T-cell (primary cell): ENCODE measurements around the gene CLCNKB. TPM values are rescaled to one million over a fixed set of nuclear protein-coding genes. Genes with fewer than 3 reads are reported as not detected.
"Not testable (repeated sequence)": the region's sequence is repeated elsewhere in the genome, so short reads cannot be mapped to it uniquely, and the experiment has no call there.

ENCODE experiments used
- ATAC-seq, 4 experiments: fragments of 200-7000 bp in 3 of 4; fragments of 150-1000 bp in 1 of 4; cut with Tn5 transposase; replicated peaks in 1 of 4; 1 replicate in 3 of 4; 2 replicates in 1 of 4; pipeline ENCODE4 v1.10.0; 2021; ENCODE audit warnings: moderate library complexity in 3 of 4, mild to moderate bottlenecking in 2 of 4, moderate number of reproducible peaks in 1 of 4
- CTCF ChIA-PET, 2 donors: fragments of 300-600 bp; sonication (Branson Sonifier 250); formaldehyde crosslinking; loops; one replicate each; lab custom pipeline; 2022; ENCODE audit warnings: antibody characterized with exemption in 2 of 2; lab: Charles Lee
- POLR2A ChIA-PET, 2 donors: fragments of 300-600 bp; sonication (Branson Sonifier 250); formaldehyde crosslinking; loops; one replicate each; lab custom pipeline; 2022; ENCODE audit warnings: antibody characterized with exemption in 2 of 2; lab: Charles Lee
- DNase-seq, 35 experiments: peaks; one replicate each; pipeline versions ENCODE4 v3.0.0 to v3.0.0-alpha.2; 2013 to 2023
- H3K27ac ChIP-seq: one replicate; pipeline ENCODE4 v1.5.1; 2013; ENCODE audit warnings: low read length
- H3K27me3 ChIP-seq, 2 experiments: replicated peaks in 1 of 2; 1 replicate in 1 of 2; 2 replicates in 1 of 2; pipeline versions ENCODE4 v1.6.1 to v1.7.0; 2013; ENCODE audit warnings: low read length in 1 of 2, mixed read lengths in 1 of 2; ENCODE audit not compliant: control insufficient read depth in 2 of 2, insufficient read depth in 2 of 2; ENCODE audit errors: extremely low read depth in 1 of 2
- H3K36me3 ChIP-seq, 2 donors: 1 replicate in 1 of 2; 2 replicates in 1 of 2; pipeline versions ENCODE4 v1.6.1 to v1.7.0; 2013; ENCODE audit warnings: low read length in 1 of 2; ENCODE audit not compliant: control insufficient read depth in 2 of 2, insufficient read depth in 1 of 2; ENCODE audit errors: extremely low read depth in 1 of 2
- H3K4me1 ChIP-seq, 2 experiments: 1 replicate in 1 of 2; 2 replicates in 1 of 2; pipeline versions ENCODE4 v1.6.1 to v1.7.0; 2013; ENCODE audit warnings: low read length in 2 of 2, mixed read lengths in 1 of 2; ENCODE audit not compliant: insufficient read depth in 2 of 2, control insufficient read depth in 1 of 2; ENCODE audit errors: extremely low read depth in 1 of 2
- H3K4me3 ChIP-seq, 2 donors: 1 replicate in 1 of 2; 2 replicates in 1 of 2; pipeline versions ENCODE4 v1.5.1 to v1.7.0; 2013; ENCODE audit warnings: mild to moderate bottlenecking in 2 of 2, low read length in 1 of 2, moderate library complexity in 1 of 2; ENCODE audit not compliant: control insufficient read depth in 1 of 2; ENCODE audit errors: extremely low read depth in 1 of 2
- H3K9me3 ChIP-seq: 2 replicates; pipeline ENCODE4 v1.7.0; 2013
- H3K27ac Mint-ChIP-seq, 2 donors: one replicate each; pipeline ENCODE4 v1.8.0; 2020 to 2021; ENCODE audit warnings: mild to moderate bottlenecking in 2 of 2, mixed read lengths in 2 of 2
- H3K27me3 Mint-ChIP-seq, 2 donors: one replicate each; pipeline ENCODE4 v1.8.0; 2021 to 2022; ENCODE audit warnings: mixed read lengths in 2 of 2
- H3K36me3 Mint-ChIP-seq: one replicate; pipeline ENCODE4 v1.8.0; 2021; ENCODE audit warnings: mixed read lengths
- H3K4me1 Mint-ChIP-seq, 3 donors: one replicate each; pipeline ENCODE4 v1.8.0; 2020 to 2022; ENCODE audit warnings: mixed read lengths in 3 of 3, mild to moderate bottlenecking in 1 of 3
- H3K4me3 Mint-ChIP-seq, 3 donors: one replicate each; pipeline ENCODE4 v1.8.0; 2020 to 2022; ENCODE audit warnings: mild to moderate bottlenecking in 3 of 3, mixed read lengths in 3 of 3, moderate library complexity in 3 of 3
- H3K9me3 Mint-ChIP-seq, 3 donors: one replicate each; pipeline ENCODE4 v1.8.0; 2020 to 2022; ENCODE audit warnings: mixed read lengths in 3 of 3
- WGBS: methylation state at CpG from one replicate; pipeline ENCODE4 v1.1.5; 2013; ENCODE audit warnings: missing lambda C conversion rate; ENCODE audit not compliant: insufficient coverage; 5-methylcytosine and 5-hydroxymethylcytosine counted together
- total RNA-seq, 35 experiments: library from RNA in 6 of 35; stranded (reverse) in 6 of 35; fragments of 120-200 nt in 1 of 35; gene quantifications; one replicate each; pipeline versions ENCODE4 v1.2.1 to v1.2.4 and lab custom pipeline; 2013 to 2026

The CLCNKB gene
- total RNA-seq, 5 donors from 2014 or later (not counting 1 experiment from before 2014, with no cell fraction given) = not detected

DNA sequence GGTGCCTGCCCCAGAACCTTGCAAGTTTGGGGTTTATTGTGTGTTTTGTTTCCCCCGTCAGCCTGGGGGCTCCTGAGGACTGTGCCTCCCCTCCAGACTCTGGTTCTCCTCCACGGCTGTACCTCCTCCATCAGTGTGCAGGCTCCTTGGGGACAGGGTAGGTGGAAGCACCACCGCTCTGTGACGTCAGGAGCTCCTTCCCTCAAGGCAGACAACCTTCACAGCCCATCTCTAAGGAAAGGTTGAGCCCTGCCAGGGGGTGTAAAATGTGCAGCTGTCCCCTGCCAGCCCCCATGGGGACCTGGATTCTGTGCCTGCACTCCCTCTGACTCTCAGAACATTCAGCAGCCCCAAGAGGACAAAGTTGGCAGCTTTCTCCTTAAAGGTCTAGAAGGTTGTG is 25.3 kb upstream of the CLCNKB start:
- ChIA-PET CTCF (interaction anchor here in 1 of 2 donors (0.5 kb wide), 1 partner anchor 102 kb away, joined by 7 read pairs; no protein-coding TSS in a partner anchor), POLR2A (interaction anchor here in 1 of 2 donors (0.6 kb wide), 1 partner anchor 54 kb away, joined by 3 read pairs; no protein-coding TSS in a partner anchor)
- peaks cover 0 to under 1% of the 10 kb centered on the region in 2 experiments for H3K4me1 ChIP-seq
- Mint-ChIP-seq H3K27me3 (peaks cover 0 to 25% of the 10 kb centered on the region in 2 donors), H3K36me3 (no peaks in the 10 kb centered on the region), H3K27ac (no peak overlapping the region), H3K4me1 (peaks cover 0 to 1% (median 0%) of the 10 kb centered on the region in 3 donors), H3K9me3 (no peaks in the 10 kb centered on the region), H3K4me3 (no peak overlapping the region)
- no peaks in the 10 kb centered on the region for H3K9me3 ChIP-seq
- DNase-seq (no peak), ATAC-seq (no peak)
- WGBS = 60% methylated on average over 1 of the region's 4 CpGs
- H3K27ac ChIP-seq = no peak overlapping the region
- no peak overlapping the region for H3K4me3 ChIP-seq
- peaks cover 0 to 45% of the 10 kb centered on the region in 2 experiments for H3K27me3 ChIP-seq
- H3K36me3 ChIP-seq = no peaks in the 10 kb centered on the region

DNA sequence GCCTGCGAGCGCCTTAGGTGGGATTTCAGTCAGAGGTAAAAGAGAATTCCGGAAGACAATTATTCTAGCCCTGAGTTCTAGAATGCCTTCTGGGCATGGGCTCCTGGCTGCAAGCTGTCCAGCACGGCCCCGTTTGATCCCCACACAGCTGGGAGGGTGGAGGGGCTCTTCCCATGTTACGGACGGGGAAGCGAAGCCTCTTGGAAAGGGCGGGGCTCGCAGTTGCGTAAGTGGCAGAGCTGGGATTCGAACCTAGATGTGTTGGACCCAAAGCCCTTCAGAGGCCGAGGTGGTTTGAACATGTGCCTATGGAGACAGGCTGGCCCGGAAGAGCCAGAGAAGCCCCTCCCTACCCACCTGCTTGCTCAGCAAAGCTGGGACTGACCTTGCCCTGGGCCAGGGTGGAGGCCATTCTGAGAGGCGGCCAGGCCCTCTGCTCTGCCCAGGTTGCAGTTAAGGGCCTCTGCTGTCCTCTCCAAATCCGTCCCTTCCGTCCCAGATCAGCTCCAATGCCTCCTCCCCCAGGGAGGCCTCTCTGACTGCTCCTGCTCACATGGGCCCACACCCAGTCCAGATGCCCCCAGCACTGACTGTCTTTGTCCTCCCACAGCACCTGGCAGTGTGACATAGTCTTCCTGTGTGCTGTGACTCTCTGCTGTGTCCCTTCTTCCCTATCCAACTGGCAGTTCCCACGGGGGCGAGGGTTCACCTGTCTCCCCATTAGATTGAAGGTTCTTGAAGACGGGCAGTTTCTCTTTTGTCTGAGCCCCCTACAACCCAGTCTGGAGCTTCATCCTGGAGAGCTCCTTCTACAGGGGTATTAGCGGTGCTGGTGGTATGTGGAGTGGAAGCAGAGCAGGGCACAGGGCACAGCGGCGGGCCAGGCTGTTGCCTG is 24.6 kb upstream of the CLCNKB start:
- Histone ChIP-seq H3K27me3 (peaks cover 0 to 42% of the 10 kb centered on the region in 2 experiments), H3K36me3 (no peaks in the 10 kb centered on the region), H3K4me3 (no peak overlapping the region), H3K27ac (no peak overlapping the region), H3K9me3 (no peaks in the 10 kb centered on the region), H3K4me1 (no peaks in the 10 kb centered on the region)
- no peak overlapping the region for H3K4me3 Mint-ChIP-seq
- H3K27me3 Mint-ChIP-seq = peaks cover 0 to 22% of the 10 kb centered on the region in 2 donors
- no peak overlapping the region for H3K27ac Mint-ChIP-seq
- WGBS = 90% methylated on average over 19 of the region's 23 CpGs
- H3K9me3 Mint-ChIP-seq = no peaks in the 10 kb centered on the region
- no peaks in the 10 kb centered on the region for H3K36me3 Mint-ChIP-seq
- POLR2A ChIA-PET = interaction anchor here in 1 of 2 donors (0.6 kb wide), 1 partner anchor 55 kb away, joined by 3 read pairs; no protein-coding TSS in a partner anchor
- CTCF ChIA-PET = interaction anchor here in 1 of 2 donors (0.5 kb wide), 1 partner anchor 103 kb away, joined by 7 read pairs; no protein-coding TSS in a partner anchor
- H3K4me1 Mint-ChIP-seq = peaks cover 0 to 1% (median 0%) of the 10 kb centered on the region in 3 donors
- no peak for DNase-seq
- no peak for ATAC-seq

DNA sequence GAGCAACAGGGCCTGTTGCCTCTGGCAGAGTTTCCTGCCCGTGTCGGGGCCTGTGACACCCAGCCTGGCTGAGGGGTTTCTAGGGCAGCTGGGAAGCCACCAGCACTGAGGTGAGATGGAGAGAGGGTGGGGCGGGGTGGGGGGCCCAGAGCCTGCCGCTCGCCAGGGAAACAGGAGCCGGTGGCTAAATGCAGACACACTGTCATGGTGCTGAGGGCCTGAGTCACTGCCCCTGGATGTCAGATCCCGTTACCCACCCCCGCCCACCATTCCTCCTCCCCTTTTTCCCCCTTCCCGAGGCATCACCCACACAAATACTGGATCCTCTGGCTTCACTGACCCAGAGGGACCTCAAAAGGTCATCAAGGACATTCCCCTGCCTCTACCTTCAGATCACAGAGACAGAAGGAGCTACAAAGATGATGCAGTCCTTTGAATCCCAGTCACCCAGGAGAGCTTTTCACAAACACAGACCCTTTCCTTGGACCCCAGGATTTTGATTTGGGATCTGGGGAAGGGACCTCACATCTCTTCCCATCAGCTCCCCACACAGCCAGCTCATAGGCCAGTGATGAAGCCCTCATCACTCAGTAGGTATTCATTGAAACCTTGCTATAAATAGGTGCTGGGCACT is 23.8 kb upstream of the CLCNKB start:
- ATAC-seq (no peak), DNase-seq (no peak)
- Mint-ChIP-seq H3K27me3 (peaks cover 0 to 17% of the 10 kb centered on the region in 2 donors), H3K27ac (no peak overlapping the region), H3K9me3 (no peaks in the 10 kb centered on the region), H3K4me1 (no peaks in the 10 kb centered on the region), H3K36me3 (no peaks in the 10 kb centered on the region), H3K4me3 (no peak overlapping the region)
- ChIA-PET POLR2A (no interaction called here), CTCF (interaction anchor here in 1 of 2 donors (0.5 kb wide), 1 partner anchor 932 kb away, joined by 3 read pairs; no protein-coding TSS in a partner anchor)
- Histone ChIP-seq H3K4me1 (no peaks in the 10 kb centered on the region), H3K36me3 (no peaks in the 10 kb centered on the region), H3K27ac (no peak overlapping the region), H3K27me3 (peaks cover 0 to 37% of the 10 kb centered on the region in 2 experiments), H3K9me3 (no peaks in the 10 kb centered on the region), H3K4me3 (no peak overlapping the region)
- 74% methylated on average over 6 of the region's 9 CpGs for WGBS

DNA sequence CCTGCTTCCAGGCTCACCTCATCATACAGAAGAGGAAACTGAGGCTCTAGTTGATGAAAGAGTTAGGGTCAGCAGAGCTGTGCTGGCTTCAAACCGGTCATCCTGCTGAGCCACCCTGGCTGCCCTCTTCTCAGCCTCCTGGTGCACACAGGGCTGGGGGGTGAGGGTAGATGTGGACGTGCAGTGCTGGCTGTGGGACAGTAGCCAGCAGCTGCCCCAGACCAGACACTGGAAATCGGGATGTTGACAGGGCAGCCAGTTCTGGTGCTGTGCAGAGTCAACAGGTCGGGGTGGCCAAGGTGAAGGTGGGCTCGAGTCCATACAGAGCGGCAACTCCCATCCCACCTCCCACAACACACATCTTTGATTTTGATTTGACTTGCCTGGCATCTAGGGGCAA is 23.3 kb upstream of the CLCNKB start:
- H3K27me3 Mint-ChIP-seq = peaks cover 0 to 13% of the 10 kb centered on the region in 2 donors
- WGBS = 73% methylated on average over 2 of the region's 6 CpGs
- H3K27ac Mint-ChIP-seq = no peak overlapping the region
- POLR2A ChIA-PET = no interaction called here
- no peak overlapping the region for H3K4me3 ChIP-seq
- H3K27ac ChIP-seq = no peak overlapping the region
- H3K36me3 ChIP-seq = no peaks in the 10 kb centered on the region
- H3K4me3 Mint-ChIP-seq = no peak overlapping the region
- no peaks in the 10 kb centered on the region for H3K36me3 Mint-ChIP-seq
- H3K9me3 ChIP-seq = no peaks in the 10 kb centered on the region
- H3K4me1 Mint-ChIP-seq = no peaks in the 10 kb centered on the region
- no peaks in the 10 kb centered on the region for H3K4me1 ChIP-seq
- CTCF ChIA-PET = interaction anchor here in 1 of 2 donors (0.5 kb wide), 1 partner anchor 932 kb away, joined by 3 read pairs; no protein-coding TSS in a partner anchor
- H3K9me3 Mint-ChIP-seq = no peaks in the 10 kb centered on the region
- H3K27me3 ChIP-seq = peaks cover 0 to 32% of the 10 kb centered on the region in 2 experiments
- no peak for ATAC-seq
- DNase-seq = no peak

DNA sequence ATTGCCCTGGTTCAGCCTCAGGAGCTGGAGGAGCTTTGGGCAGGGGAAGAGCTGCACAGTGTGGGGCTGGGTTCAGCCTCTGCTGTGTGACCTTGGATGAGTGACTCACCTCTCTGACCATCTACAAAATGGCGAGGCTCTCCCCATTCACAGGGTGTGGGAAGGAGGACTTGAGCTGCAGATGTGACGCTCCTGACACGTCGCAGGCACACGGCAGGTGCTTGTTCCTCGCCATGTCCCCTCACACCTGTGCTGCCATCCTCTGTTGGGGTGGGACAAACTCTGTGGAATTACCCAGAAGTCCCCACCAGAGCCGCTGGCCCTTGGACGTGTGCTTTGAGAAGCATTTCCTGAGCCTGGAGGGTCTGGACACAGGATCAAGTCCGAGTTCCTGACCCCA is 22.7 kb upstream of the CLCNKB start:
- H3K27ac ChIP-seq, H3K4me3 Mint-ChIP-seq, H3K27ac Mint-ChIP-seq, H3K9me3 ChIP-seq, DNase-seq, ATAC-seq, H3K4me1 ChIP-seq, POLR2A ChIA-PET, CTCF ChIA-PET, H3K36me3 Mint-ChIP-seq, H3K4me3 ChIP-seq, H3K4me1 Mint-ChIP-seq, H3K36me3 ChIP-seq, H3K9me3 Mint-ChIP-seq, H3K27me3 Mint-ChIP-seq: not testable (repeated sequence)
- WGBS = 47% methylated on average over 3 of the region's 9 CpGs
- peaks cover 0 to 27% of the 10 kb centered on the region in 2 experiments for H3K27me3 ChIP-seq

DNA sequence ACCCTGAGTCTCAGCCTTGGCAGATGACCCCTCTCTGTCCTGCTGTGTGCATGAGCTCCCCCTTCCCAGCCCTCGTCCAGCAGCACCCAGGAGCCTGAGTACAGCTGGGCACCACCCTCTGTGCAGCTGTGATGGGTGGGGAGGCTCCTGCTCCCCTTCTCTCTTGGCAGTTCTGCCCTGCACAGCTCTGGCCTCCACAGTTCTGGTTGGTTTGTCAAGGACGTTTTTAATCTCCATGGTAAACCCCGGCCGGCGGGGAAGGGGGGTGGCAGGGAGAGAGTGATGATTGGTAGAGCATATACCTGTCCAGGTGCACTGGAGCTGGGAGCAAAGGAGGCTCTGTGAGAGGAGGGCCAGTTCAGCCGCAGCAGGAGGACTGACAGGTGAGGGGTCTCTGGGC is 21.9 kb upstream of the CLCNKB start, which contains the start of gene CLCNKA:
CLCNKA (plus strand) TSS at position 356 of the 400 bp plus-strand sequence. CDS start 584 bp downstream, outside the sequence.
- ChIA-PET CTCF (interaction anchor here in 1 of 2 donors (0.5 kb wide), 1 partner anchor 133 kb away, joined by 6 read pairs; no protein-coding TSS in a partner anchor), POLR2A (no interaction called here)
- WGBS = 94% methylated on average over 3 of the region's 6 CpGs
- Mint-ChIP-seq H3K9me3 (no peaks in the 10 kb centered on the region), H3K4me1 (peaks cover 0 to 1% (median 0%) of the 10 kb centered on the region in 3 donors), H3K4me3 (no peak within 1 kb of the TSS), H3K36me3 (no peaks in the 10 kb centered on the region), H3K27ac (no peak within 1 kb of the TSS), H3K27me3 (peaks cover 0 to 7% of the 10 kb centered on the region in 2 donors)
- Histone ChIP-seq H3K27me3 (peaks cover 0 to 30% of the 10 kb centered on the region in 2 experiments), H3K36me3 (no peaks in the 10 kb centered on the region), H3K9me3 (no peaks in the 10 kb centered on the region), H3K27ac (no peak within 1 kb of the TSS), H3K4me1 (peaks cover 0 to 5% of the 10 kb centered on the region in 2 experiments), H3K4me3 (no peak within 1 kb of the TSS)
- ATAC-seq = no peak
- no peak for DNase-seq
